Erythroblast (primary cell): ENCODE data around the gene TEAD1.

Source experiments
- GATA1 ChIP-seq: IDR thresholded peaks from 2 replicates; pipeline ENCODE4 v1.6.1; 2011; ENCODE audit warnings: low read depth, mild to moderate bottlenecking, control low read depth, low read length, moderate library complexity
- POLR2A ChIP-seq: IDR thresholded peaks from 2 replicates; pipeline ENCODE4 v1.6.1; 2011; ENCODE audit warnings: mild to moderate bottlenecking, low read length

- TF ChIP-seq POLR2A (no peak), GATA1 (no peak)
Measured at GRCh38 chr11:12790861-12791616, 116.8 kb downstream of the TEAD1 start.
